ENCODE data around the gene DOK3.
A peak's percentile ranks its signal among the peaks of the same experiment; 100 is the strongest.

The DOK3 gene

DNA sequence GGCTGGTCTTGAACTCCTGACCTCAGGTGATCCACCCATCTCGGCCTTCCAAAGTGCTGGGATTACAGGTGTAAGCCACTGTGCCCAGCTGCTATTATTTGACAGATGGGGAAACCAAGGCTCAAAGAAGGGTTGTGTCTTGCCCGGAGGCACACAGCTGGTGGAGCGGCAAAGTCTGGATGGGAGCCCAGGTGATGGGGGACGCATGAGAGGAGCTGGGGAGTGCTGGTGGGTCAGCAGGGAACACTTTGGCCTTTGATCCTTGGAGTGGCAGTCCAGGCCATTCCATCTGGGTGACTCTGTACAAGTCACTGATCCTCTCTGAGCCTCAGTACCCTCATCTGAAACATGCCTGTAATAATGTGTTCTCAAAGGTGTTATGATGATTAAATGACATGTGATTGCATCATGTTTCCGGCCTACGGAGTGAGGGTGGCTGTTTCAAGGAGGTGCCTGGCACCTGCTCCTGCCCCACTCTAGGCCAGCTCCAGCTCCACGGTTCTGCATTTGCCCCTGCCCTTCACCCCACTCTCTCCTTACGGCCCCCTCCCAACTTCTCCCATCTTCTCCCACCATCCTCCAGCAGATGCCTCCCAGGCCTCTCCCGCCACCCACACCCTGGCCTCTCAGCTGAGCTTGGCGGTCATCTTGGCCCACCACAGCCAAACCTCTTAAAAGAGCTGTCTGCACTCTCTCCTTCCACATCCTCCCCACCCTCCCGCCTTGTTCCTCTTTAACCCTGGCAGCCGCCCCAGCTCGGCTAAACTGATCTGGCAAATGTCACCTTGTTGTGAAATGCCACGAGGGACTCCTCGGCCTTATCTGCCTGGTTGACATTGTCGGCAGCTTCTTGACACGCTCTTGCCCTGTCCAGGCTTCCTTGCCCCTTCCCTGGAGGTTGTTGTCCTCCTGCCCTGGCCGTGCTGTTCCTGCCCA is 30.6 kb downstream of the DOK3 start:
- no peak for DNase-seq

DNA sequence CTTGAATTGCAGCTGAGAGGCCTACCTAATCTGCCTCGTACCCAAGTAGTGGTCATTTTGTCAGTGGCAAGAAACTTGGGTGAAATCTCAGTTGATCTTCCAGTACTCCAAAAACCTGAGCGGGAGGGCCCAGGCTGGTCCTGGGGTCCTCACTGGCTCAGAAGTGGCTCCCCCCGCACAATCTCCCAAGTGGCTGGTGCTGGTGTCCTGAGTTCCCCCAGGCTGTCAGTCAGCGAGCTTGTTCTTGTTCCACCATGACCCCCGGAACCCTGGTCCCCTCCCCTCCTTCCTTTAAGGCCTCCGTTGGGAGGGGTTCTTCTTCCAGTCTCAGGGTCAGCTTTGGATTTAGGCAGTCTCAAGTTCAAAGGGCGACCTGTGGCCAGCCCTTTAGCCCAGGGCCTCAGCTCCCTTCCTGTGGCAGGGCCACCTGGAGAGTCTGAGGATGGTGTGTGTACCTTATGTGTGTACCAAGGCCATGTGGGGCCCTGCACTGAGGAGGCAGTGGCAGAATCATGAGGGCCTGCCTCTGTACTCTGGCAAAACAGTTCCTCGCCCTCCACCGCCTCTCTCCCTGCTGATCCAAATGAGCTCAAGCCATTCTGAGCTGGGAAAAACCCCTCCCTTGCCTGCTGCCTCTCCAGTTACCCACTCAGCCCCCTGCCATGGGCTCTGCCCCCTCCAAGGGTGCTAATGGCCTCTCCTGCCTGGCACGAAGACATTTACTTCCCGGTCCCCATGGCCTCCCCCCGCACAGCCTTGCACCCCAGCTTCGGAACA is 31.7 kb downstream of the DOK3 start:
- no peak for DNase-seq

DNA sequence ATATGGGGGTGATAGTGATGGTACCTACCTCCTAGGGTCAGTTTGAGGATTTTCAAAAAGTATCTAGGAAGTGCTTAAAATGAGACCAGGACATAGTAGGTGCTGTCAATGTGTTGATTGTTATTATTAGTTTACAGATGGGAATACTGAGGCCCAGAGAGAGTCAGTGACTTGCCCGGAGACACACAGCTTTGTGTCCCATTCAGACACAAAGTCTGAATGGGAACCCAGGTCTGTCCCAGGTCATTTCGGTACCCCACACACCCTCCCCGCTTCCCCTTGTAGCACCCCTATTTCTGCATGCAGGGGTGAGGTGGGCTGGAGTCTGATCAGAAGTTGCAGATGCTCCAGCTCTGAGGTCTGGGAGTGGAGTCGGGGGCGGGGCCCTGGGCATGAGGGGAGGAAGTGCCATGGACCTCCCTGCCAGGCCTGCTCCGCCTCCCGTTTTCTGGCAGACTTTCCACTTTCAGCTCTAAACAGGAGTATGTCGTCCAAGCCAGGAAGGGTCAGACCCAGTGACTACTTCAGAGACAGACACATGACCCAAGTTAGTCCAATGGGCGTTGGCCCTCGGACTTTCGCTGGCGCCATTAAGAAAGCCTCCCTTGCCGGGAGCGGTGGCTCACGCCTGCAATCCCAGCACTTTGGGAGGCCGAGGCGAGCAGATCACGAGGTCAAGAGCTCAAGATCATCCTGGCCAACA is 32.9 kb downstream of the DOK3 start:
- no peak for DNase-seq

DNA sequence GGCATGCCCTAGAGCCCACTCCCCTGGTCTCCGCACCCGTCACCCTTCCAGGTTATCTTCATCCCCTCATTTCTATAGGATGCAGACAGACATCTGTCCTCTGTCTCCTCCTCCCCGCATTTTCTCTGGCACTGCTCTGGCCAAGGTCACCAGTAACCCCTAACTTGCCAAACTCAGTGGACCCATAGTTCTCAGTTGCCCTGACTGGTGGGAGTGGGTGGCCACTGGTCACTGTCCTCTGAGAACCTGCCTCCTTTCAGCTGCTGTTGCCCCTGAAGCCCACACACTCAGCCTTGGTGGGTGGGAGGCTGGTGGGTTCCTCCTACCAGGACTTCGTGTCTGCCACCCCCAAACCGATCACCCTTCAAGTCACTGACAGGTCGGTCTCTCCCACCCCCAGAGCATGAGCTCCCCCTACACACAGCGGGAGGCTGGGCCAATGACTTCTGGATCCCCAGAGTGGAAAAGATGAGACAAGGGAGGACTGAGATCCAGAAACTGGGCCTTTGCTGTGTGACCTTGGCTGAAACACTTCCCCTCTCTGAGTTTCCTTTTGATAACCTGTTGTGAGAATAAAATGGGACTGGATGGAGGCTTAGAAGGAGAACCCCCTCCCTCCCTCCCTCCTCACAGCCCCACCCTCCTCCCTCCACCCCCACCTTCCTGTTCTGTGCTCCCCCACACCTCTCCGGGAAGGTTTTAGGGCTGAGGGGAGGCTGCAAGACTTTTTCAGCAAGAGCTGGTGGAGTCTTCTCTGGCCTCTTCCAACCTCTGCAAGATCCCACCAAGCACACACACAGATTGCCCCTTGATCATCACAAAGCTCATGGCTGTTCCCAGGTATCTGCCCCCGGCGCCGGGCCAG is 33.8 kb downstream of the DOK3 start:
- no peak for DNase-seq

DNA sequence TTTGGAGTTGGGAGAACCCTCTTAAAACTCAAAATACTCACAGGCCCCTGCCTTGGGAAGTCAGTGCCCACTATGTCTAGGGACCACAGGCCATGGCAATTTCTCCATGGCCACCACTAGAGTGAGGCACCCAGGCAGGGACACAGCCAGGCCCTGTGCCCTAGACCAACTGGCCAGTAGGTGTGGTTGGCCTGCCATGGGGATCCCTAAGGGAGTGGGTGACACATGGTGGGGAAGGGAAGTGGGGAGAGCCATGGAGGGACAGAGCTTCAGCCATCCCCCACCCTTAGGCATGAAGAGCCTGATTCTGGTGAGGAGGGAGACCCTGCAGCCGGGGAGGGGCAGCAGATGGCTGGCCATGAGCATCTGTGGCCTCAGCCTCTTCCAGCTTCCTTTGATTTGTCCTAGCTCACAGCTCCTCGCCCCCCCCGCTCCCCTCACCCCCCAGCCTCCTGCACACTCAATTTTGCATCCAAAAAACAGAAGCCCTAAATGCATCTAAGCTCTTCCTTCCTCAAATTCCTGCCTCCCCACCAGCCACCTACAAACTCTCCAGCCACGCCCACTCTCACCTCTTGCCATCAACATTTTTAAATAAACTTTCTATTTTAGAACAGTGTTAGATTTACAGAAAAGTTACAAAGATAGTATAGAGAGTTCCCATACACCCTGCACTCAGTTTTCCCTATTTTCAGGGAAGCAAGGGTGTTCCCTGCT is 34.6 kb downstream of the DOK3 start:
- DNase-seq, result no peak

DNA sequence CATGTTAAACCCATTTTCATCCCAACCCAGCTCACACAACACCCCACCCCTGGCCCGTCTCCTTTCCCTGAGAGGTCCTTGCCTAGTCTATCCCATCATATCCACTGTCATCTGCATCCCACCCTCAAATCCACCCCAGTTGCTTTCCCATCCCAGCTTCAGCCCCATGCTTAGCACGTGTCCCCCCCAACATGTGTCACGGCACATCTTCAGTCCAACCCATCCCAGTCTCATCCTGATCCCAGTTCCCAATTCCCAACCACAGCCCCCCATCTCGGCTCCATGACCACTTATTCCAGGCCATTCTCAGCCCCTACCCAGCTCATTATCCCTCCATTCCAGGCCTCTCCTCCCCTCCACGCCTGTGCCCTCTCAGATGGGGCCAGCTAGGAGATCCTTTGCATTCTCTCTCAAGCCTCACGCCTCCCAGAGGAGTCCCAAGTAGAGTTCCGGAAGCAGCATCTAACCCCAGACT is 35.6 kb downstream of the DOK3 start:
- DNase-seq, result no peak

DNA sequence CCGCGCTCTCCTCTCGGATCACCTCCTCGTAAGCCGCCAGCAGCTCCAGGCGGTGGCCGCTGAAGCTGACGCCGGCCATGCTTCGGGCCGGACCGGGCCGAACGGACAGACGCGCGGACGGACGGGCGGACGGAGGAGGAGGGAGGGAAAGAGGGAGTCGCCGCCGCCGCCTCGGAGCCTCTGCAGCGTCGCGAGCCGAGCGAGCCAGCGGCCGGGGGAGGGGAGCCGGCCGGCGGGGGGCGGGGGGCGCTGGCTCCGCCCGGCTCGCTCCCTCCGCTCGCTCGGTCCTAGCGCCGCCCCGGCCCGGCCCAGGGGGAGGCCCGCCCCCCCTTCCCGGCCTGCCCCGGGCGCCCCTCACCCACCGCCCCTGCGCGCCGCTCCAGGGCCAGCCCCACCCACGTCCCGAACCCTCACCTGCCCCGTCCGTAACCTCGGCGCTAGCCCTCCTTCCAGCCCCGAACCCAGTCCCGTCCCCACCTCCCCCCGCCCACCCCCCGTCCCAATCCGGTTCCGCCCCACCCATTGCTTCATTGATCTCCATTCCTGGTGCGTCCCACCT is 36.1 kb downstream of the DOK3 start, which contains the start of gene DBN1:
TSS of gene DBN1 (minus strand) at position 192 of the 559 bp plus-strand sequence. CDS start at position 79, 113 bp downstream.
- no peak for DNase-seq

DNA sequence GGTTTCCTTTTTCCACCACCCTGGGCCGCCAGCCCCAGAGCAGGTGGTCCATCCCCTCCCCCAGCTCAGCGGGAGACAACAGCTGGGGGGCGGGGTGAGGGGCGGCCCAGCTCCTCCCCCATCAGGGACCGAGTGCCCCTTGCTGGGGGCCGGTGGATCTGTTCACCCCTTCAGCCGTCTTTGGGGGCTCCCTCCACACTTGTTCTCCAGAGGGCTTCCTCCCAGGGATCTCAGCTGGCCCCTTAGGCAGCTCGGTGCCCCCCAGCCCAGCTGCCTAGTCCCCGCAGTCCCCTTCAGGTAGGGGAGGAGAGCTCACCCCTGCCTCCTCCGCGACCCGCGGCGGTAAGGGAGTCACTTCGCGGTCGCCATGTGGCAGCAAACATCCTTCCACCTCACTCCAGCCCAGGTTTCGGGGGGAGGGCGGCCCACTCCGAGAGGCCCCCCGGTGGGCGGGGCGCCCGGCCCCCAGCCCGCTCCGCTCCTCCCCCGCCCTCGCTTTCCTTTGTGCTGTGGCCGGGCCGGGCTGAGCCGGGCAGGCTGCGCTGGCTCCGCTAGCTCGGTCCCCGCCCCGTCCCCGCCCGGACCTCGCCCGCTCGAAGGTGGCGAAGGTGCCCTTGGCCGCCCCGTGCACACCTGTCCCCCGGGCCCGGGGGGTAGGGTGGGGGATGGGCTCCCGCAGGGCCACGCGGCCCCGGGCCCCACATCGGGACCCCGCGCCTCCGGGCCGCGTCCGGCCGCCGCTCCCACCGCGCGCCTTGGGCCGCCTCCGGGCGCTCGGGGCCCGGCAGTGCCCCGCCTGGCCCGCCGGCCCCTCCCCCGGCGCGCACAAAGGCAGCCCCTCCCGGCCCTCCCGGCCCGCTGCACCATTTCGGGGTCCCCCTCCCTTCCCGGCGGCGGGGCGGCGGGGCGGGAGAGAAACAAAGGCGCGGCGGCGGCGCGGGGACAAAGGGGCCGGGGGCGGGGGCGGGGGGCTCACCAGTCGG is 36.9 kb downstream of the DOK3 start:
- DNase-seq, result peak; percentile 46

DNA sequence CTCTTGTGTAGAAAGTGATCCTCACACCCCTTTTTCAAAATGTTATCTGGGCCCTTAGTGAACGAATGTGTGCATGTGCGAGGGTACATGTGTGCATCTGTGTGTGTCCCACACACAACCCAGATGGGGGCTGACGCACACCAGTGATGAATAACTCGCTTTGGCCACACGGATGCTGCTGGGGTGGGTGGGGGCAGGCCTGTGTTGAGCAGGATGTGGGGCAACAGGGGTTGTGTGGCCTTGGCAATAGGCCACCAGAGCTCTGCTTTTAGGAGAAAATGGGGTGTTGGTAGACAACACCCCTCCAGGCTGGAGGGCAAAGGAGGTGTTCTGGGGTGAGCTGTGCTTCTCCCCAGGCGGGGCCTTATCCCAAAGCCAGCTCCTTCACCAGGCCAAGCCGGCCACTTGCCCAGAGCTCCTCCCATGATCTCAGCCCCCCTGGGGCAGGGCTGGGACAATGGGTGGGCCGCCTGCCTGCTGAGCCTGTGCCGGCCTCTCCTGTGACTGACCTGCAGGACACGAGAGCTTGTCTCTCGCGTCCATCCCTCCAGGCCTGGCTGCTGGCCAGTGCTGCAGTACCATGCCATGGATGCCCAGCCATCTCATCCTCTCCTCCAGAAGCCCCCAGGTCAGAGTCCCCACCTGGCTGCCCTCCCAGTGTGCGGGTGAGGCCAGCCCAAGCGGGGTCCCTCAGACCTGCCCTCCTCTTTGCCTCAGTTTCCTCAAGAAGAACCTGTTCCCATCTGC is 37.8 kb downstream of the DOK3 start:
- DNase-seq, result no peak

DNA sequence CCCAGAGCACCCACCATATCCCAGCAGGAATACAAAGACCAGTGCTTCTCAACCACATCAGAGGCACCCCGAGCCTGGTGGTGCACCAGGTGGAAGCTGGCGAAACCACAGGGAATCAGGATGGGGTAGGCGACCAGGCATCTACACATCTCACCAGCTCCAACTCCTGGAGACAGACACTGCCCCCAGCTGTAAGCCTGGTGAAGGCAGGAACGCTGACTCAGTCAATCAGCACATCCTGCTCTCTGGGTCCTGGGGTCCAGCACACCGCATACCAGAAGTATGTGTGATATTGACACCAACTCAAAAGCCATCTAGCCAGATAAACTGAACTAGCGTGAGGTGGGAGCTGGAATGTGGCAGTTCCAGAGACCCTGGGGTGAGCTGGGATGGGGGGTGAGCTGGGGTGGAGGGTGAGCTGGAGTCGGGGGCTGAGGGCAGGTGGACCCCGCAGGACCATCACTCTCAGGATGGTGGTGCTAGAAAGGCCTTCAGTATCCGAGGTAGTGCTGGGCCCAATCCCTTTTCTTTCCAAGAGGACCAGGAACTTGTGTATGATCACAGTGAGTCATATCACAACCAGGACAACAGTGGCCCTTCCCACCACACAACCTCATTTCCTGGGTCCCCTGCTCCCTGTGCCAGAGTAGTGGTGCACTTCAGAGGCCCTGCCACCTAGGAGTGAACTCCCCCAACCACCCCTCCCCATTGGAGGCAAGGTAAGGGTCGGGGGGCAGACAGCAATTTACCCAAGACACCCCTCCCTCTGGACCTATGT is 38.7 kb downstream of the DOK3 start:
- DNase-seq, result no peak

DNA sequence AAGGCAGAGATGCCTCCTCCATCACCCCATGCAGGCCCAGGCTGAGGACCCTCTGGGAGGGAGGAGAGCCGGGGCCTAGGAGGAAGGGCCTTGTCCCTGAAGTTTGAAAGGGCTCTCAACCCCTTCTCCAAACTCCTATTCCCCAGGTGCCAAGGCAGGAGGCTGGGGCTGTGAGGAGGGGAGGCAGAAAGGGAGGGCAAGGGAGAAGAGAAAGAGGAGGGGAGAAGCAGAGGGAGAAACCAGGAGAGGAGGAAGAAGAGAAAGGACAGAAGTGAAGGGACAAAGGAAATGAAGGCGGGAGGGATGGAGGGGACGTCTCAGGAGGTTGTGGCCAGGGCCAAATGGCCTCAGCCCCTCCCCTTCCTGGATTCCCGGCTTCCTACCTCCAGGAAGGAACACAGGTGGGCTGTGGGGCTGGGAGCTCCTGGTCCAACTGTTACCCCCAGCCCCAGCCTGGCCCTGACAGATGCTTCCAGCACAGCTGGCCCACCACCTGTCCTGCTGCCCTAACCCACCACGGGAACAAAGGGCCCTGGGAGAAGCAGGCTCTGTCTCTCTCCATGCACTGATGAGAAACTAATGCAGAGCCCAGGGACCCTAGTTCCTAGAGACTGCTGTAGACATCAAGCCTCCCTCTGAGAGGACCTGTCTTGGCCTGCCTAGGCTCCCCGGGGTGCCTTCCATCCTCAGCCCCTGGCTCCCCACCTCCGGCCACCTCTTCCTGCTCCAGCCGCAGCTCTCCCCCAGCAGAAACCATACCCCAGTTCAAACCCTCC is 39.7 kb downstream of the DOK3 start:
- no peak for DNase-seq

DNA sequence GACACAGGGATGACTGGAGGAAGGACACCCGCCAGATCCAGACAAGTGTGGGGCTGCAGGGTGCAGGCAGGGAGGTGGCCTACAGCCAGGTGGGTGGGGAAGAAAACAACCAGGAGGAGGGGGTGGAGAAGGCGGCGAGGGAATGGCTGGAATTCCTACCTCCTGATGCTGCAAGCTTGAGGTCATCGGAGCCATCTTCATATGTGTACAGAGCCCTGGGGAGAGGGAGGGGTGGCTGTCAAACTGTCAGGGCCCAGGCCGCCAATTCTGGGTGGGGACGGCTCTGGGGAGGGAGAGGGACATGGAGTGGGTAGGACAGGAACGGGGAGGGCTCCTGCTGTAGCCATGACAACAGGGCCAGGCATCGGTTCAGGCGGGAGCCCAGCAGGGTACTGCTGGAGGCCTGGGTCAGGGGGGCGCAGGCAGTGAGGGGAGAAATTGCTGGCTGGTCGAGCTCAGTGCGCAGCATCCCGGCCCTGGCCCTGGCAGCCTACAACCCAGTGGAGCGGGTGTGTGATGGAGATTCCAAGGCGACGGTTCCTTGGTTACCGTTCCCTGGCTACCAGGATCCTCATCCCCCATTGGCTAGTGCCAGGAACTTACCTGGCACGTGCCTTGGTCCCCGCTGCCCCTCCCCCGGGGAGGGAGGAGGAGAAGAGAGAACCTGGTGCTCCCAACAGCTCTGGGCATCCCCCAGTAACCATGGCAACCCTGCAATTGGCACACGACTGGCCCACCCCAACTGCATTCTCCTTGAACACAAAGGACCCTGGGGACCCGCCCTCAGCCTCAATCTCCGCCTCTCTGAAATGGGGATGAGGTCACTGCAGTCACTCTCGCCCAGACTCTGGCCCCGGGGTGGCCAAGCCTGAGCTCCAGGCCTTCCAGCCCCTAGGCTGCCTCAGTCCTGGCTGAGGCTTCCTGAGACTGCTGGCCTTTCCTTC is 40.7 kb downstream of the DOK3 start:
- DNase-seq, result no peak

DNA sequence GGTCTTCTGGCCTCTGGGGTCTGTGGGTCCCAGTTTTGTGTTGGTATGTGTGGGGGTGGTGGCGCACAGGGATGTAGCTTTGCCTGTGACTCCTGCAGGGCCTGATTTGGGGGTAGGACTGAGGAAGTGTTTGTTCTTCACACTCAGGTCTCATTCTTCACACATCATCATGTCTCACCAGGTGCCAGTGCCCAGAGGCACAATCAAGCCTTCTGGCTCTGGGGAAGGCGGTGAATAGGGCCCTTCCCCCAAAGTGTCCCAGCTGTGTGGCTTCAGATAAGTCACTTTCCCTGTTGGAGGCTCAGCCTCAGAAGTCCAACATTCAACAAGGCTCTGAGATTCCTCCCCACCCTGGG is 41.3 kb downstream of the DOK3 start:
- no peak for DNase-seq

DNA sequence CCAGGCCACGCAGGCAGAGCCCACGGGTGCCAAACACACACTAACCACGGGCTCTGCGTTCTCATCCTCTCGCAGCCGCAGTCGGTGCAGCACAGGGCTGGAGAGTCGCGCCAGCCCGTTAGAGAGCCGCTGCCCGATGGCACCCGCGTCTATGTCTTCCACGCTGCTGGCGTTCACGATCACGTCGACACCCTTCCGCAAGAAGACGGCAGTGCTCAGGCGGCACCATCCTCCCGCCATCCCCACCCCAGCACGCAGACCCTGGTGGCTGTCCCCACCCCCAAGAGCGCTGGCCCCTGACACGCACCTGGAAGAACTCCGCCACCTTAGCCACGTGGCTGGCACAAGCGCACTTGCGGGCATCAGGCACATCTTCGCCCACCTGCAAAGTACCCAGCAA is 42.2 kb downstream of the DOK3 start:
- no peak for DNase-seq

DNA sequence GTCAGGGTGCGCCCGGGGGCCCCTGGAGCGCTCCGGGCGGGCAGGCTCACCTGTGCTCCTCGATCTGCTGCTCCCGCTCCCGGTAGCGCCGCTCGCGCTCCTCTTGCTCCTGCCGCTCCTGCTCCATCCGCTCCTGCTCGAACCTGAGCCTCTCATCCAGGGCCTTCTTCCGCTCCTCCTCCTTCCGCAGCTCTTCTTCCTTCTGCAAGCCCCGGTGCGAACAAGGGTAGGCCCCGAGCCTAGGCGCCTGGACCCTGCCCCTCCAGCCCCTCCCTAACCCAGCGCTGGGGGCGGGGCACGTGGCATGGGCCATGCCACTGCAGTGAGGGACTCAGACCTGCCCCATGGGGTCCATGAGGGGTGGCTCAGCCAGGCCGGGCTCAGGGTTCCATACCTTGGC is 42.8 kb downstream of the DOK3 start:
- DNase-seq, result no peak

DNA sequence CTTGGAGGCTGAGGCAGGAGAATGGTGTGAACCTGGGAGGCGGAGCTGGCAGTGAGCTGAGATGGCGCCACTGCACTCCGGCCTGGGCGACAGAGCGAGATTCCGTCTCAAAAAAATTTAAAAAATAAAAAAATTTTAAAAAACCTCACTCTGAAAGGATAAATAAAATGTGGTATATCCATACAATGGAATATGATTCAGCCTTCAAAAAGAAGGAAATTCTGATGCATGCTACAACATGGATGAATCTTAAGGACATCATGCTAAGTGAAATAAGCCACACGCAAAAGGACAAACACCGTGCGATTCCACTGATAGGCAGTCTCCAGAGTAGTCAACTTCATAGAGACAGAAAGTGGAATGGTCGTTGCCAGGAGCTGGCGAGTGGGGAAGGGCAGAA is 44.6 kb downstream of the DOK3 start:
- no peak for DNase-seq
